NCI-H2029 (cell line): ENCODE results near the gene UBXN10.

Experiments
- DNase-seq: peaks from one replicate; lab custom pipeline; 2025; lab: John Stamatoyannopoulos, UW

UBXN10 gene

GRCh38 chr1:20183616-20184271, 2.2 kb upstream of the UBXN10 start:
- DNase-seq, result no peak

- DNase-seq, result no peak
These were observed 1.4 kb upstream of the UBXN10 start for GRCh38 chr1:20184481-20184900.

GRCh38 chr1:20184997-20185833, 681 bp upstream of the UBXN10 start:
- no peak for DNase-seq

GRCh38 chr1:20187103-20187812, 1.4 kb downstream of the UBXN10 start:
- DNase-seq, result peak; percentile 18

GRCh38 chr1:20187813-20188454, 2.0 kb downstream of the UBXN10 start:
- DNase-seq, result no peak

GRCh38 chr1:20188455-20188817, 2.5 kb downstream of the UBXN10 start:
- no peak for DNase-seq

- DNase-seq, result no peak
These were observed 3.8 kb downstream of the UBXN10 start for GRCh38 chr1:20189664-20190063.

- DNase-seq, result no peak
These were observed 4.6 kb downstream of the UBXN10 start for GRCh38 chr1:20190256-20191160.

GRCh38 chr1:20191266-20191825, 5.5 kb downstream of the UBXN10 start:
- DNase-seq, result no peak

GRCh38 chr1:20192364-20192763, 6.5 kb downstream of the UBXN10 start:
- DNase-seq, result no peak

GRCh38 chr1:20192871-20193411, 7.0 kb downstream of the UBXN10 start:
- DNase-seq, result no peak

- DNase-seq, result no peak
These were observed 8.3 kb downstream of the UBXN10 start for GRCh38 chr1:20194224-20194623.

GRCh38 chr1:20194757-20195461, 9.0 kb downstream of the UBXN10 start:
- no peak for DNase-seq

- no peak for DNase-seq
These were observed 9.5 kb downstream of the UBXN10 start for GRCh38 chr1:20195462-20195780.

GRCh38 chr1:20197329-20197791, 11.5 kb downstream of the UBXN10 start:
- no peak for DNase-seq

- no peak for DNase-seq
These were observed 12.4 kb downstream of the UBXN10 start for GRCh38 chr1:20198296-20198695.

GRCh38 chr1:20198918-20199317, 13.0 kb downstream of the UBXN10 start:
- DNase-seq, result no peak

- no peak for DNase-seq
These were observed 13.5 kb downstream of the UBXN10 start for GRCh38 chr1:20199403-20199802.

- no peak for DNase-seq
These were observed 13.9 kb downstream of the UBXN10 start for GRCh38 chr1:20199840-20200239.

GRCh38 chr1:20200966-20201365, 15.1 kb downstream of the UBXN10 start:
- DNase-seq, result no peak
